CD4-positive, alpha-beta T cell (primary cell): ENCODE data around the gene R3HDM2. TPM values are rescaled to one million over a fixed set of nuclear protein-coding genes. Genes with fewer than 3 reads are reported as not detected.
A peak's percentile ranks its signal among the peaks of the same experiment; 100 is the strongest.

ENCODE experiments used
- ATAC-seq: fragments of 200-7000 bp; cut with Tn5 transposase; one replicate; pipeline ENCODE4 v1.10.0; 2022; ENCODE audit warnings: mild to moderate bottlenecking; ENCODE audit not compliant: poor library complexity
- CTCF ChIA-PET: fragments of 350-600 bp; sonication (Branson Sonifier 250); formaldehyde crosslinking; loops from one replicate; lab custom pipeline; 2021; ENCODE audit warnings: antibody characterized with exemption, inconsistent platforms; lab: Charles Lee
- POLR2A ChIA-PET: fragments of 350-600 bp; sonication (Branson Sonifier 250); formaldehyde crosslinking; loops from one replicate; lab custom pipeline; 2021; ENCODE audit warnings: antibody characterized with exemption, inconsistent platforms; lab: Charles Lee
- DNase-seq, 14 experiments: peaks; one replicate each; pipeline ENCODE4 v3.0.0-alpha.2; 2013 to 2020; ENCODE audit warnings: mixed read lengths in 2 of 14
- H3K27ac ChIP-seq, 2 donors: one replicate each; pipeline versions ENCODE4 v1.5.1 to v1.7.0; 2013; ENCODE audit warnings: low read length in 2 of 2, low read depth in 1 of 2, mild to moderate bottlenecking in 1 of 2
- H3K27me3 ChIP-seq, 2 experiments: 1 replicate in 1 of 2; 2 replicates in 1 of 2; pipeline versions ENCODE4 v1.6.1 to v1.7.0; 2013; ENCODE audit warnings: low read length in 2 of 2, control low read depth in 1 of 2, mild to moderate bottlenecking in 1 of 2, moderate library complexity in 1 of 2; ENCODE audit not compliant: insufficient read depth in 2 of 2, control insufficient read depth in 1 of 2
- H3K36me3 ChIP-seq: one replicate; pipeline ENCODE4 v1.6.1; 2013; ENCODE audit warnings: low read length, control low read depth; ENCODE audit not compliant: insufficient read depth
- H3K4me1 ChIP-seq: one replicate; pipeline ENCODE4 v1.6.1; 2013; ENCODE audit warnings: low read length, control low read depth; ENCODE audit not compliant: insufficient read depth
- H3K4me3 ChIP-seq: one replicate; pipeline ENCODE4 v1.5.1; 2013; ENCODE audit warnings: mild to moderate bottlenecking, low read length, moderate library complexity
- H3K9me3 ChIP-seq, 2 experiments: 1 replicate in 1 of 2; 2 replicates in 1 of 2; pipeline versions ENCODE4 v1.6.1 to v1.7.0; 2013; ENCODE audit warnings: low read length in 2 of 2, mild to moderate bottlenecking in 2 of 2, control low read depth in 1 of 2, moderate library complexity in 1 of 2; ENCODE audit not compliant: control insufficient read depth in 1 of 2, insufficient read depth in 1 of 2
- H3K27ac Mint-ChIP-seq: one replicate; pipeline ENCODE4 v1.8.0; 2020; ENCODE audit warnings: mixed read lengths
- H3K27me3 Mint-ChIP-seq: one replicate; pipeline ENCODE4 v1.8.0; 2021; ENCODE audit warnings: mixed read lengths
- H3K36me3 Mint-ChIP-seq: one replicate; pipeline ENCODE4 v1.8.0; 2021; ENCODE audit warnings: low read depth, mixed read lengths
- H3K4me1 Mint-ChIP-seq: one replicate; pipeline ENCODE4 v1.8.0; 2021; ENCODE audit warnings: low read depth, mixed read lengths
- H3K4me3 Mint-ChIP-seq: one replicate; pipeline ENCODE4 v1.8.0; 2020; ENCODE audit warnings: mild to moderate bottlenecking, mixed read lengths
- H3K9me3 Mint-ChIP-seq: one replicate; pipeline ENCODE4 v1.8.0; 2020; ENCODE audit warnings: mixed read lengths
- intact Hi-C, 2 experiments: fragments of 100-400 bp; cut with DNase I in 1 of 2; cut with micrococcal nuclease in 1 of 2; formaldehyde crosslinking; loops; one replicate each; pipeline versions ENCODE4 v1.15.1 to v1.9.0; 2023 to 2025; cut with DNase I, micrococcal nuclease
- total RNA-seq, 174 experiments: library from RNA in 2 of 174; stranded (reverse) in 2 of 174; gene quantifications; one replicate each; pipeline ENCODE4 v1.2.3 and lab custom pipeline; 2021 to 2026
- TF ChIP-seq, protein P1 (sequence below): fragments of 200-600 bp; IDR thresholded peaks from one replicate; pipeline ENCODE4 v1.8.0; 2022; ENCODE audit warnings: antibody characterized with exemption, mild to moderate bottlenecking

Gene R3HDM2
- total RNA-seq, 2 experiments from 2014 or later: 106 to 115 TPM

DNA sequence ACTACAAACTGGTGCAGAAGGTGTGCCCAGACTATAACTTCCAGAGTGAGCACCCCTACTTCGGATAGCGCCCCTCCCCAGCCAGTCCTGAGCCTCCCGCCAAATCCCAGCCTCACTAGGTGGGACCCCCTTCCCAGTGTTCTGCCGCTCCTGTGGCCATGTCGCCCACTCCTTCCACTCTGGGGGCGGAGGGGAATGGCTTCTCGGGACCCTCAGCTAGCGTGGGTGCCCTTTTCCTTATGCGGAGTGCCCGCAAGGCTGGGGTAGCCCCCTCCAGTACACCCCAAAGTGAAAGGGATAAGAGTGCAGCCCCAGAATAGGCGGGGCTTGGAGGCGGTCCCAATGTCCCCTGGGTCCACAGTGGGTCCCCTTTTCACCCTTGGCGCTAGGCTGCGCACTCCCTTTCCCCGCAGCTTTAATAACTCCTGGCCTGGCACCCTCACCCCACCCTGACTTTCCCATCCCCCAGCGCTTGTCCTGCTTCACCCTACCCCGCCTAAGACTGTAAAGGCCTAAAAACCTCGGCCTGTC lies 205.1 kb downstream of the R3HDM2 start:
- TF ChIP-seq, protein P1, sequence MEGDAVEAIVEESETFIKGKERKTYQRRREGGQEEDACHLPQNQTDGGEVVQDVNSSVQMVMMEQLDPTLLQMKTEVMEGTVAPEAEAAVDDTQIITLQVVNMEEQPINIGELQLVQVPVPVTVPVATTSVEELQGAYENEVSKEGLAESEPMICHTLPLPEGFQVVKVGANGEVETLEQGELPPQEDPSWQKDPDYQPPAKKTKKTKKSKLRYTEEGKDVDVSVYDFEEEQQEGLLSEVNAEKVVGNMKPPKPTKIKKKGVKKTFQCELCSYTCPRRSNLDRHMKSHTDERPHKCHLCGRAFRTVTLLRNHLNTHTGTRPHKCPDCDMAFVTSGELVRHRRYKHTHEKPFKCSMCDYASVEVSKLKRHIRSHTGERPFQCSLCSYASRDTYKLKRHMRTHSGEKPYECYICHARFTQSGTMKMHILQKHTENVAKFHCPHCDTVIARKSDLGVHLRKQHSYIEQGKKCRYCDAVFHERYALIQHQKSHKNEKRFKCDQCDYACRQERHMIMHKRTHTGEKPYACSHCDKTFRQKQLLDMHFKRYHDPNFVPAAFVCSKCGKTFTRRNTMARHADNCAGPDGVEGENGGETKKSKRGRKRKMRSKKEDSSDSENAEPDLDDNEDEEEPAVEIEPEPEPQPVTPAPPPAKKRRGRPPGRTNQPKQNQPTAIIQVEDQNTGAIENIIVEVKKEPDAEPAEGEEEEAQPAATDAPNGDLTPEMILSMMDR: no peak
- Histone ChIP-seq H3K4me3 (no peak overlapping the region), H3K36me3 (no peaks in the 10 kb centered on the region), H3K9me3 (peaks cover 0 to 35% of the 10 kb centered on the region in 2 experiments), H3K4me1 (peaks cover 71% of the 10 kb centered on the region), H3K27ac (no peak overlapping the region), H3K27me3 (peaks cover 56 to 64% of the 10 kb centered on the region in 2 experiments)
- H3K4me1 Mint-ChIP-seq: peaks cover 75% of the 10 kb centered on the region
- no peaks in the 10 kb centered on the region for H3K9me3 Mint-ChIP-seq
- intact Hi-C loops: loop anchor here (1.0 to 2.0 kb wide), 2 partner anchors 13 to 14 kb away; no protein-coding TSS in a partner anchor
- ChIA-PET POLR2A (interaction anchor here (0.6 to 2.5 kb wide), 5 partner anchors 9 to 483 kb away, joined by 4 to 13 read pairs (median 5); partner anchors contain the start of gene NXPH4), CTCF (interaction anchor here (2.1 to 8.3 kb wide), 4 partner anchors 10 to 17 kb away, joined by 11 to 127 read pairs (median 12); partner anchors contain the start of gene NXPH4)
- no peak for DNase-seq
- peaks cover 70% of the 10 kb centered on the region for H3K27me3 Mint-ChIP-seq
- no peak overlapping the region for H3K27ac Mint-ChIP-seq
- H3K36me3 Mint-ChIP-seq: peaks cover 14% of the 10 kb centered on the region
- peak overlapping the region; percentile 71 for H3K4me3 Mint-ChIP-seq
- ATAC-seq: no peak

DNA sequence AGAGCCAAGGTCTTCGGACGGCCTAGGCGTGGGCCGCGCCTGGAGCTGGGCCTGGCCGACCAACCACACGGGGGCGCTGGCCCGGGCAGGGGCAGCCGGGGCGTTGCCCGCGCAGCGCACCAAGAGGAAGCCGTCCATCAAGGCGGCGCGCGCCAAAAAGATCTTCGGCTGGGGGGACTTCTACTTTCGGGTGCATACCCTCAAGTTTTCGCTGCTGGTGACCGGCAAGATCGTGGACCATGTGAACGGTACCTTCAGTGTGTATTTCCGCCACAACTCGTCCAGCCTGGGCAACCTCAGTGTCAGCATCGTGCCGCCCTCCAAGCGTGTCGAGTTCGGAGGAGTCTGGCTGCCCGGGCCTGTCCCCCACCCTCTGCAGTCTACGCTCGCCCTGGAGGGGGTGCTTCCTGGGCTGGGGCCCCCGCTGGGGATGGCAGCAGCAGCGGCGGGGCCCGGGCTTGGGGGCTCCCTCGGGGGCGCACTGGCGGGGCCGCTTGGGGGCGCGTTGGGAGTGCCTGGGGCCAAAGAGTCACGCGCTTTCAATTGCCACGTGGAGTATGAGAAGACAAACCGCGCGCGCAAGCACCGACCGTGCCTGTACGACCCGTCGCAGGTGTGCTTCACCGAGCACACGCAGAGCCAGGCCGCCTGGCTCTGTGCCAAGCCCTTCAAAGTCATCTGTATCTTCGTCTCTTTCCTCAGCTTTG lies 205.7 kb downstream of the R3HDM2 start:
- Histone ChIP-seq H3K9me3 (peaks cover 0 to 35% of the 10 kb centered on the region in 2 experiments), H3K27me3 (peaks cover 58 to 68% of the 10 kb centered on the region in 2 experiments), H3K36me3 (no peaks in the 10 kb centered on the region), H3K4me3 (no peak overlapping the region), H3K27ac (no peak overlapping the region), H3K4me1 (peaks cover 69% of the 10 kb centered on the region)
- intact Hi-C loops: loop anchor here (1.0 to 2.0 kb wide), 2 partner anchors 14 kb away; no protein-coding TSS in a partner anchor
- Mint-ChIP-seq H3K27ac (no peak overlapping the region), H3K4me1 (peaks cover 71% of the 10 kb centered on the region), H3K9me3 (no peaks in the 10 kb centered on the region), H3K36me3 (peaks cover 8% of the 10 kb centered on the region), H3K4me3 (peak overlapping the region; percentile 71), H3K27me3 (peaks cover 74% of the 10 kb centered on the region)
- CTCF ChIA-PET: interaction anchor here (0.7 to 8.3 kb wide), 7 partner anchors 9 to 93 kb away, joined by 3 to 127 read pairs (median 11); partner anchors contain the start of gene NXPH4
- POLR2A ChIA-PET: interaction anchor here (0.7 to 2.5 kb wide), 4 partner anchors 8 to 18 kb away, joined by 3 to 13 read pairs (median 6); partner anchors contain the start of gene NXPH4
- TF ChIP-seq, protein P1: peak; percentile 48
- DNase-seq (peak; percentile 48 to 90 (median 66)), ATAC-seq (peak; percentile 73)

DNA sequence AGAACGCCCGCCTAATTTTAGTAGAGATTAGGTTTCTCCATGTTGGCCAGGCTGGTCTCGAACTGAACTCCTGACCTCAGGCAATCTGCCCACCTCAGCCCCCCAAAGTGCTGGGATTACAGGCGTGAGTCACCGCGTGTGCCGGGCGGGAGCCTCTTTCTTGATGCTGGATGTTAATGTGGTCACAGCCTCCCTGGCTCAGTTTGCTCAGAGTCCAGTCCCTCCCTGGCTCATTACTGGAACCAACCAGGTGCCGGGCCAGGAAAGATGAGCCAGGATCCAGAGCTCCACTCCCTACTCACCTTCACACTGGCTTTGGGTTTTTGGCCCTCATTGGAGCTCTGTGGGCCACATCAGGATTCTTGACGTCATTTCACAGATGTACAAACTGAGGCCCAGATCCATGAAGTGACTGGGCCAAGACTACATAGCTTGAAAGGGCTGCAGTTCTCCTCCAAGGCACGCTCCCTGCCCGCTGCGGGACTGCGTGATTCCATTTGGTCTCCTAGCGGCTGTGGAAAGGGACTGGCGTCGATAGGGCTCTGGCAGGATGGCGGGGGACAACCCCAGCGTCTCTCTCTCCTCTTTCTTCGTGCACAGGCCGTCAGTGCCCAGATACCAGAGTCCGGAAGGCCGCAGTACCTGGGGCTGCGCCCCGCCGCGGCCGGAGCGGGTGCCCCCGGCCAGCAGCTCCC lies 206.4 kb downstream of the R3HDM2 start:
- Histone ChIP-seq H3K27ac (no peak overlapping the region), H3K27me3 (peaks cover 63 to 75% of the 10 kb centered on the region in 2 experiments), H3K9me3 (peaks cover 0 to 38% of the 10 kb centered on the region in 2 experiments), H3K4me3 (no peak overlapping the region), H3K4me1 (peaks cover 66% of the 10 kb centered on the region), H3K36me3 (no peaks in the 10 kb centered on the region)
- peaks cover 81% of the 10 kb centered on the region for H3K27me3 Mint-ChIP-seq
- intact Hi-C loops: loop anchor here in 1 of 2 experiments (2.0 kb wide), 1 partner anchor 14 kb away; no protein-coding TSS in a partner anchor
- no peak overlapping the region for H3K4me3 Mint-ChIP-seq
- peaks cover under 1% of the 10 kb centered on the region for H3K36me3 Mint-ChIP-seq
- H3K27ac Mint-ChIP-seq: no peak overlapping the region
- H3K4me1 Mint-ChIP-seq: peaks cover 69% of the 10 kb centered on the region
- H3K9me3 Mint-ChIP-seq: no peaks in the 10 kb centered on the region
- DNase-seq: no peak
- ChIA-PET CTCF (interaction anchor here (0.7 to 8.3 kb wide), 6 partner anchors 8 to 93 kb away, joined by 3 to 127 read pairs (median 11); partner anchors contain the start of gene NXPH4), POLR2A (interaction anchor here (0.7 to 1.3 kb wide), 2 partner anchors 15 to 18 kb away, joined by 3 to 6 read pairs; no protein-coding TSS in a partner anchor)
- no peak for ATAC-seq
- TF ChIP-seq, protein P1: no peak
